ENCODE data around the gene TTLL4.
A peak's percentile ranks its signal among the peaks of the same experiment; 100 is the strongest.
"Not testable (repeated sequence)": the region's sequence is repeated elsewhere in the genome, so short reads cannot be mapped to it uniquely, and the experiment has no call there.

The TTLL4 gene

DNA sequence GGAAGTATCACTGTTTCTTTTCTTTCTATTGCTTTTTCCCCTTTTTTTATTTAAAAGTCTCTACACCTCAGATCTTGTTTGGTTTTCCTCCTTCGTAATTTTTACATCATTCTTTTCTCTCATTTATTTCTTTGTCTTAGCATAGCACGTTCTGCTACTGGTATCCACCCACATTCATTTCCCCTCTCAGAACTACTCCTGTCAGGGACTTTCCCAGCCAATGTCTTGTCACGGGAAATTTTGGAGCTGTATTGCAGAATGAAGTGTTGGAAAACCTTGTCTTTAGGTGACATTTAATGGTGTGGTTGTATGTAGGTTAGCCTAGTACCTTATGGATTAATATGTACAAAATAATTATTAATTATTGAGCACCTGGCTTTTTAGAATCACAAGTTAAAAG, 34.0 kb downstream of the TTLL4 start:
- no peak for DNase-seq (ENCODE audit: low spot score)

DNA sequence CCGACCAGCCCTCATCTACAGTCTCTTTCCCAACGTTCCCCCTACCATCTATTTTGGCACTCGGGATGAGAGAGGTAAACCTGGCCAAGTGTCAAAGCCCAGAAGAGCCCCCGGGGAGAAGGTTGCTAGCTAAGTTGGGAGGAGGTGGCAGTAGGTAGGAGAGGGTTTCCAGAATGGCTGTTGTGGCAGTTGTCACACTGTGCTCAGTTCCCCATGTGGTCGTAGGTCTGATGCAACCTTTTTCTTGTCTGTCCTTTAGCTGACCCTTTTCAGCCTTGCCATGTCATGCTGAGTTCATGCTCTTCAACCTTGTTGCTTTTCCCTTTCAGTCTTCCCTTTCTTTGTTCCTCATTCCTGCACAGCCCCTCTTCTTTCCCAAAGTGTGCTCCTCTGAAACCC, 34.5 kb downstream of the TTLL4 start:
- no peak for DNase-seq (ENCODE audit: low spot score)

DNA sequence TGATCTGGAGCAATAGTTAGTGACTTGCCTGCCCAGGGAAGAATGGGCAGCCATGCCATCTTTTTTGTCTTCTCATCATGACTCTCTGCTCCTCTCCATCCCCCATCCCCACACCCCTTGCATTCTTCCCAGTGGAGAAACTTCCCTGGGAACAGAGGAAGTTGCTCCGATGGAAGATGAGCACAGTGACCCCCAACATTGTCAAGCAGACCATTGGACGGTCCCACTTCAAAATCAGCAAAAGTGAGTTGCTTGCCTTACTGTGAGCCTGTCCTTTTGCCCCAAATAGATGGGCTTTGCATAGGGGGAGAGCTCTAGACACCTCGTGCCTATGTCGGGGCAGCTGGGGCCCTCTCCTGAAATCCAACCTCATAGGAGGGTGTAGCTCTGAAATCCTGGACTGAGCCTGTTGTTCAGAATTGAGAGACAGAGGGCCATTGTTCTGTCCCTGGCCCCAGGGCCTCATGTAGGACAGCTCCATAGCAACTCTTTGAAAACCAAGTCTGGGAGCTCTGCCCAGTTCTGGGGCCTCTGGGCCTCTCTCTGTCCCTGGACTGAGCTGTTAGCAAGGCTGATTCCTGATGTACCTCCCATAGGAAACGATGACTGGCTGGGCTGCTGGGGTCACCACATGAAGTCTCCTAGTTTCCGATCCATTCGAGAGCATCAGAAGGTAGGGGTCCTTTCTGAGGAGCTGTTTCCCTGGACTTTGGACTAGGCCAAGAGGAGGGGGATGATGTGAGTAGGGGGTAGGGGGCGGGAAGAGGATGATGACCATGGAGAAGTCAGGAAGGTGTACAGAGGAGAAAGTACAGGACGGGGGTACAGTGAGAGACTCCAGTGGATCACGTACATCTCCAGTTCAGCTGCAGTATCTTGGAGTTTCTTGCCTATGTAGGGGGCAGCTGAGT, 35.2 kb downstream of the TTLL4 start:
- peak; percentile 99 for DNase-seq (ENCODE audit: low spot score)

- DNase-seq (ENCODE audit: low spot score) = no peak
These were observed 35.8 kb downstream of the TTLL4 start for GRCh38 chr2:218746470-218746795.

- DNase-seq (ENCODE audit: low spot score) = no peak
These were observed 36.3 kb downstream of the TTLL4 start for GRCh38 chr2:218746960-218747359.

DNA sequence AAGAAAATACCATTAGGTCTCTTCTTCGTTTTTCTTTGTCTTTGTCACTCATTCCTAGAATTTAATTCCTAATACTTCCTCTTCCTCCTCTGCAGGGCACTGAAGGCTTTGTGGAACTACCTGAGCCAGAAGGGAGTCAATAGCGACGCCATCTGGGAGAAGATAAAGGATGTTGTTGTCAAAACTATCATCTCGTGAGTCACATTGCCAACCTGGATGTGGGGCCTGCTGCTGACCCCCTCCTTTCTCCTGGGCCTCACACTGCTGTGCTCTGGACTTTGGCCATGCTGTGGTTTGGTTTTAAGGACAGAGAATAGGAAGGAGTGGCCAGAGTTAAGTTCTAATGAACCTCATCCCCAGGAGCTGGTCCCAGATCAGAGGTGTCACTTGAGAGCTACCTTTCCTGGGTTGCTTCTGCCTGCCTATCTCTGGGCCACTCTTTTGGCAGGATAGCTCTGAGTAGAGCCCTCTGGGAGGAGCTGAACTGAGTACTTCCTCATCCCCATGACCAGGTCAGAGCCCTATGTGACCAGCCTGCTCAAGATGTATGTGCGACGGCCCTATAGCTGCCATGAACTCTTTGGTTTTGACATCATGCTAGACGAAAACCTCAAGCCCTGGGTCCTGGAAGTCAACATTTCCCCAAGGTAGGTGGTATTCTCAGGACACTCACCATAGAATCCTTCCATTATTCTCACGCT, 38.3 kb downstream of the TTLL4 start:
- no peak for DNase-seq (ENCODE audit: low spot score)

DNA sequence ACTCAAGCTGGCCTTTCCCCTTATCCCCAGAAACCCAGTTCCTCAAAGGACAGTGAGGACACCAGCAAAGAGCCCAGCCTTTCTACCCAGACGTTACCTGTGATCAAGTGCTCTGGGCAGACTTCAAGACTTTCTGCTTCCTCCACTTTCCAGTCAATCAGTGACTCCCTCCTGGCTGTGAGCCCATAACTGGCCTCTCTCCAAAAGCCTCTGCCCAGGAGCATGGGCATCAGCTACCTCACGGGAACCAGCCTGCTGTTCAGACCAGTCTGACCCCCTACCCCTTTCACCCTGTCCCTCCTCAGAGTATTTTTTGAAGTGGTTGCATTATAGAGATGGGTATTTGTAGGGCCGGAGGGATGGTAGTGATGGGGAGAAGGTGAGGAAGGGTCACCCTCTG, 43.6 kb downstream of the TTLL4 start:
- DNase-seq (ENCODE audit: low spot score) = no peak

DNA sequence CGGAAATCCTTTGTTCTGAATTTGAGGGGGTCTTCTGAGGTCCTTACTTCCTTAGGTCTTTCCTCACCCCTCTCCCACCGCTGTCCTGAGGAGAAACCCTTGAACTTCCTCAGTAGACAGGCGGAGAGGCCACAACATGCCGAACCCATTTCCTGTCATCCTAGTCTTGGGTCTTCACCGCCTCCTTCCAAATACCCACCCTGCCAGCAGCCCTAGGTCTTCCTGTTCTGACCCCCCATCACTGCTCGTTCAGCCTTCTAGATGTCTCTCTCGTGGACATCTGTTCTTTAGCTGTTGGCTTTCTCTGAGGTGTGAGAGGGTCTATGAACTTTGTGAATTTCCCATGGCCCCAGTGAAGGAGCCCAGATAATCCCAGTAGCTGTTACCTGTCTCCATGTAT, 44.1 kb downstream of the TTLL4 start:
- DNase-seq (ENCODE audit: low spot score) = no peak

DNA sequence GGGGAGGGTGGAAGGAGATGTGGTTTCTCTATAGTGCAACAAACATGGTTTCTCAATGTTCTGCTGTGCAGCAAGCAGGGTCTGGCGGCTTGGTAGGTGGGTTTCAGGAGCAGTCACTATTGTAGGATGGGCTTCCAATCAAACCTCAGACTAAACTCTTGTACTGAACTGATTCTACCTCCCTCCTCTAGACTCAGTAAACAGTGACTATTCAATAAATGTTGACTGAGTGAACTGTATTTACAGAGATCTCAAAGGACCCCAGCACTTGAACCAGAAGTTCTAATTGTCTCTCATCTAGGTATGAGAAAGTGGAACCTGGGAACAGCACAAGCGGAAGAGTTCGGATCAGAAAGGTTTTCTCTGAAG, 44.5 kb downstream of the TTLL4 start:
- no peak for DNase-seq (ENCODE audit: low spot score)

DNA sequence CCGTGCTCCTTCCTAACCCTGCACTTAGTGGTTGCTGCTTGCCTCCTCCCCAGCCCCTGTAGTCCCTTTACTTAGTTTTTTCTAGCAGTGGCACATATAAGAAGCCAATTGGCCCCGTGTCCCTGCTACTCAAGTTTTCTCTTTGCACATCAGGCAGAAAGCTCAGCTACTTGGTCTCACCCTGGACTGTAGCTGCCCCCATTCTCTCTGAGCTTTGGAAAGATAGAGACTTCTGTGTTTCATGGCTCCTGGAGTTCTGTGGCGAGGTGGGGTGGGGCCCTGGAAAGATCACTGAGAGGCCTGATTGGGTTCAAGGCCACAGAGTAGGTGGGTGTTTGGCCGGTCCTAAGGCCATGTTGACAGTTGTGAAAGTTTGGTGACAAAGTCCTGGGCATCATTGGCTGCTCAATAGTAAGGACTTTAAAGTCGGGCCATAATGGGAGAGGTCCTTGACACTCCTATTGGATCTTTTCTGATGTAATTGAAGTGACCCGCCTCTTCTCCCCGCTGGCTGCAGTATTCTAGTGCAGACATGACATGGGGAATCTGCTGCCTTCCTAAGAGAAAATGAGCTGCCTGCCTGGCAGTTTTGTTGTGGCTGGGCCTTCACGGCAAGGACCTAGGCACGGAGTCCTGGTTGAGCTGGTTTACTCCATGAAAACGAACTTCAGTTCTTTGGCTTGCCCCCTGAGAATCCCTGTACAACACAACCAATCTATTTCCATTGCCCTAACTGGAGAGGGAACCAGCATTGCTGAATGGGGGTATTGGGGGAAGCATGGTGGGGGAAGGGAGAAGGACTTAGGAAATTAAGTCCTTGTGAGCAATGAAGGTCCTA, 45.2 kb downstream of the TTLL4 start:
- DNase-seq (ENCODE audit: low spot score) = no peak

- no peak for DNase-seq (ENCODE audit: low spot score)
These were observed 46.2 kb downstream of the TTLL4 start for GRCh38 chr2:218756599-218757377.

DNA sequence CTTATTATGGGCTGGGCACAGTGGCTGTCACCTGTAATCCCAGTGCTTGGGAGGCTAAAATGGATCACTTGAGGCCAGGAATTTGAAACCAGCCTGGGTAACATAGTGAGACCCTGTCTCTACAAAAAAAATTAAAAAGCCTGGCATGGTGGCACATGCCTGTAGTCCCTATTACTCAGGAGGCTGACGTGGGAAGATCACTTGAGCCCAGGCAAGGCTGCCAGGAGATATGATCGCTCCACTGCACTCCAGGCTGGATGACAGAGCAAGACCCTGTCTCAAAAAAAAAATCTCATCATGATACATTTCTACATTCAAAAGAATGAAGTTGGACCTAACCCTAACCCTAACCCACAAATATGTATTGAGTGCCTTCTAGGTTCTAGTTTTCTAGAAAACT, 51.2 kb downstream of the TTLL4 start:
- no peak for DNase-seq (ENCODE audit: low spot score)

DNA sequence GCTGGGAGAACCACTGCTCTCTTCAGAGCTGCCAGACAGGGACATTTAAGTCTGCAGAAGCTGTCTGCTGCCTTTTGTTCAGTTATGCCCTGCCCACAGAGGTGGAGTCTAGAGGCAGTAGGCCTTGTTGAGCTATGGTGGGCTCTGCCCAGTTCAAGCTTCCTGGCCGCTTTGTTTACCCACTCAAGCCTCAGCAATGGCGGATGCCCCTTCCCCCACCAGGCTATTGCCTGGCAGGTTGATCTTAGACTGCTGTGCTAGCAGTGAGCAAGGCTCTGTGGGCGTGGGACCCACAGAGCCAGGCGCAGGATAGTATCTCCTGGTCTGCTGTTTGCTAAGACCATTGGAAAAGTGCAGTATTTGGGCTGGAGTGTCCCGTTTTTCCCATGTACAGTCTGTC, 62.1 kb downstream of the TTLL4 start:
- DNase-seq (ENCODE audit: low spot score) = not testable (repeated sequence)

GRCh38 chr2:218773881-218774280, 63.2 kb downstream of the TTLL4 start:
- no peak for DNase-seq (ENCODE audit: low spot score)

- no peak for DNase-seq (ENCODE audit: low spot score)
These were observed 65.9 kb downstream of the TTLL4 start for GRCh38 chr2:218776488-218776887.

DNA sequence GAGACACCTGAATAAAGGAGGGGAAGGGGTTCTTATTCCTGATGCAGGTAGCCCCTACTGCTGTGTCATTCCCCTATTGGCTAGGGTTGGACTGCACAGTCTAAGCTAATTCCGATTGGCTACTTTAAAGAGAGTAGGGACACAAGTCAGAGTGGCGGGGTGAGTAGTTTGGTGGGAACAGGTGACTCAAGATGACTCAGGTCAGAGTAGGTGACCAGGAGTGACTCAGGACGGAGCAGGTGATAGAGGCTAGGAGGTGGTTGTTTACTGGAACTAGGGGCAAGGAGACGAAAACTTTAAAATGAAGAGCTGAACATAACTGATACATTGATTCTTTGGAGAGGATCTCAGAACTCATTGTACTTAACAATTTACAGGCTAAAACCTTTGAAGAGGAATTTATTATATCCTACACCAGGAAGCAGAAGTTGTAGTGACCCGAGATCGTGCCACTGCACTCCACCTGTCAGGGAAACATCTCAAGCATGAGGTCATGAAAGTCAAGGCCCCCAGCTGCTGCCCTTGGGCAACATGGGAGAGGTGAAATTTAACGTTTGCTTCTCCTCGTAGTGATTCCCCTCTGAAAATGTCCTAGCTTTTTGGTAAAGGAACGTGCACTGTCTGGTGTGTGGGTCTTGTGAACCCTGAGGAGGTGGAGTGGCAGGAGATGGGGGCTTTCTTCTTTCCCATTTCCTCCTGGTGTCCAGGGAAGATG, 66.8 kb downstream of the TTLL4 start:
- DNase-seq (ENCODE audit: low spot score) = no peak

GRCh38 chr2:218780046-218780445, 69.4 kb downstream of the TTLL4 start:
- DNase-seq (ENCODE audit: low spot score) = no peak

GRCh38 chr2:218780851-218781690, 70.4 kb downstream of the TTLL4 start:
- peak; percentile 50 for DNase-seq (ENCODE audit: low spot score)

DNA sequence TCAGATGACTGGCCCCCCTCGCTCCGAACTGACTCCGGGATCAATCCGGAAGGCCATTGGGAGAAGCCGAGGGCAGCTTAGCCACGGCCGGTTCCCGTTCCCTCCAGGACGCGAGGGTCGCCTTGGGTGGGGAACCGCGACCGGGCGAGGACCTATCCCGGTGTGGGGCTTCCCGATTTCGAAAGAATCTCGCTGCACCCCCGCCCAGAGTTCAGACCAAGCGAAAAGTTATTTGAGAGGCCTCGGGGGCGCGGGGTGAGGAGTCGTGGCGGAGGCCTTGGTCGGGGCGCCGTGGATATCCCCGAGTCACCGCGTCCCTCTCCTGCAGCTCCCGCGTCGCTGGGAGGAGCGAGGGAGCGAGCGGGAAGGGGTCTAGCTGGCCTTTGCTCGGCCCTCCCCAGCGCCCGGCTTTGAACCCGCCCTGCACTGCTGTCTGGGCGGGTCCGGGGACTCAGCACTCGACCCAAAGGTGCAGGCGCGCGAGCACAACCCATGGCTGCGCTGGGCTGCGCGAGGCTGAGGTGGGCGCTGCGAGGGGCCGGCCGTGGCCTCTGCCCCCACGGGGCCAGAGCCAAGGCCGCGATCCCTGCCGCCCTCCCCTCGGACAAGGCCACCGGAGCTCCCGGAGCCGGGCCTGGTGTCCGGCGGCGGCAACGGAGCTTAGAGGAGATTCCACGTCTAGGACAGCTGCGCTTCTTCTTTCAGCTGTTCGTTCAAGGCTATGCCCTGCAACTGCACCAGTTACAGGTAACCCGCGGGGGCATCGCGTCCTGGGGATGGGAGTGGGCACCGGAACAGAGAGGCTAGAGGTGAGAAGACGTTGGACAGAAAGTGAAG, 71.3 kb downstream of the TTLL4 start, which contains the start of gene CYP27A1:
Gene CYP27A1 (plus strand): TSS at position 457 of the 837 bp plus-strand sequence. CDS start 36 bp downstream, at position 493.
- peak; percentile 78 for DNase-seq (ENCODE audit: low spot score)
